ENCODE data around the gene TNFRSF11A. TPM values are rescaled to one million over a fixed set of nuclear protein-coding genes. Genes with fewer than 3 reads are reported as not detected.

TNFRSF11A gene
- total RNA-seq, 1 donor from 2014 or later: 23.1 TPM

DNA sequence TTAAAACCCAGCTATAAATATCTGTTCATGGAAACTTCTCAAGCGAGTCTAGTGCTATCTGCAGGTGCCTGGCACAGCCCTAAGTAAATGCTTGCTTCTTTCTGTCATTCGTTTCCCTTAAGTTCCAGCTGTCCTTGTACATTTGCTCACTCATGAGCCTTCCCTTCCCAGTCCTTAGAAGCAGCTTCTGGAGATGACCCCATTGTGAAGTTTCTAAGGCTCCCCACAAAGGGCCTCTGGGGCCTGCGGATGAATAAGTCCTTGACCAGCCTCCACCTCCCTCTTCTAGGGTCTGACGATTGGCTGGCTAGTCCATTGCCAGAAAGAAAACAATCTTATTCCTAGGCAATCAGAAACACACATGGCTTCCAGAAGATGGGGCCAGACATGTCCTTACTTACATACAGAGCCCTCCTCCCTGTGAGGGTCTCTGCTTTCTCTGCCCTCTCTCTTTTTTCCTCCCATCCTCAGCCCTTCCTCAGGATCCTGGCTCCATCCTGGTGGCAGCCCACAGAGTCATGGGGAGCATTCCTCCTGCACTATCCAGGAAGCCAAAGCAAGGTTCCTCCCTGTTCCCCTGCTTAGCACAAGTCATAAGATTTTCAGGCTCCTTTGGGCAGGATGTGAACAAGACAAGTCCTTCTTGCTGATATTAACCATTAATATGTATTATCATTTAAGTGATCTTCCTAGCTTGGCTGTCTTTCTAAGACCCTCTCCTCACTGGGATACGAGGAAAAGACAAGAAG is 87.3 kb downstream of the TNFRSF11A start:
- DNase-seq (ENCODE audit: low read depth in 2 of 2): no peak

DNA sequence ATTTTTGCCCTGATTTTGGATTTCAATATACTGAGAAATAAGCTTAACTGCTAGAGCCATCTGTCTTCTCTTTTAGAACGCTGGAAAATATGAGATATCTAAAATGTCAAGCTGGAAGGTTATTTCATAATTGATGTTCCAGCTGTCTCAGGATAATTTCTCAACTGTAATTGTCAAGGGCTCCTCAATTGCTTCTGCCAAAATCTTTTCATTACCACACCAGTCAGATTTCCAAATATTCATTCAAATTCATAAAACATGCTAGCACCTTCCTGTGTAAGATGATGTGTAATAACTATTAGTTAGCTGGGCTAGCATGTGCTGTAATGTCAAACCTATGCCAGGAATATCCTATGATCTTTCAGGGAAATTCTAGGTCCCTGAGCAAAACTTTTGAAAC is 88.1 kb downstream of the TNFRSF11A start:
- no peak for DNase-seq (ENCODE audit: low read depth in 2 of 2)

DNA sequence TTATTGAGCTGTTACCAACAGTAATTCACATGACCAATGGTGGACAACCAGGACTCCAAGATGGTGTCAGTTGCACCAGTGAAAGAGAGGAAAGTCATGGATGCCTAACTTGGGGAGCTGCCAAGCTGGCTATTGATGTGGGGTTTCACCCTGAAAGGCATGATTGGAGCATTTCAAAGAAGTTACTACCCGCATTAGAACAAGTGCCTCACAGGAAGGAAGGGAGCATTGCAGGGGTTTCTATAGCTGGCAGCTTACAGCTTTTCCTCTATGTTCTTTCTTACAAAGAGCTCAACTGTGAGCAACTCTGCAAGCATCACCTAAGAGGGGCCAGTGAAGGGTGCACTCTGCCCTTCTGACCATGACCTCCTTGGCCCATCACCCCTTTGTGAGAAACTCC is 93.1 kb downstream of the TNFRSF11A start:
- DNase-seq (ENCODE audit: low read depth in 2 of 2): no peak

DNA sequence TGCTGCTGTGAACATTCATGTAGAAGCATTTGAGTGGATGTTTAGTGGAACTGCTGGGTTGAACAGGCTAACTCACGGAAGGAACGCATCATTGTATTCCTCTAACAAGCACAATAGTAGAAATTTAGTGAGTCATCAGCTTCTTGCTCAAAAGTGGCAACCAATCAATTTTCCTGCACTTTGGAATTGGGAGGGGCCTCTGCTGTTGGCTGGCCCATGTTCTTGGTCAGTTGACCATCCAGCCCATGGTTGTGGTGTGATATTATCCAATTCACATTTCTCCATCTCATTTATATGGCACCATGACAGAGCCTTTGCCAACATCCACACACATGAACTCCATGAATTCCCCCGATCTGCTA is 95.0 kb downstream of the TNFRSF11A start:
- peak; percentile 47 to 79 for DNase-seq (ENCODE audit: low read depth in 2 of 2)

DNA sequence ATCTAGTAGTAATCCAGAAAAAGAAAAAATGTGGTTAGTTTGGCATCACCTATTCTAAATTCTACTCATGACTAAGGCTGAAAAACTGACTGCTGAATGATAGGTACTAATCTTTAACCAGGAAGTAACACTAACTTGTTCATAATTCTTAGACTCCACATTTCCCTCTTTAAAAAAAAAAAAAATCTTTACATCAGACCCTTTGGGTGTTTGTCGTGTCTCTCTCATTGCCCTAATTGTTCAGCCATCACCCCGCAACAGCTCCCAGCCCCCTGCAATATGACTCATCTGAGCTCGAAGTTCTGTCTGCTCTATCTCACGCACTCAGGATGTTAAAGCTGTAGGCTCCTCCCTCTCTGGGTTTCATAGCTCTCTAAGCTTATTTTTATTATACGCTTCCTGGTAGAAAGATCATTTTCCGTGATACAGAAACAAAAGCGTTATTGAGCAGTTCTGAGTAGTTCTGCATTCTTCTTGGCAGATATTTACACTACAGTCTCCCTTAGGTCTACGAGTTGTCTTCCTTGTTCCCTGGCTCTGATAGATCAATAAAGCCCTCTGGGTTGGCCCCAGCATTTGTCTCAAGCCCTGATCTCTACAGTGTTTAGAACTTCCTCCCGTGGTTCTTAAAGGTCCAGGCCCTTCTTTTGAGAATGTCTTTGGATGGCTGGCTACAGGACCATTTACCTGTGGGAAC is 95.6 kb downstream of the TNFRSF11A start:
- peak; percentile 72 to 93 for DNase-seq (ENCODE audit: low read depth in 2 of 2)

DNA sequence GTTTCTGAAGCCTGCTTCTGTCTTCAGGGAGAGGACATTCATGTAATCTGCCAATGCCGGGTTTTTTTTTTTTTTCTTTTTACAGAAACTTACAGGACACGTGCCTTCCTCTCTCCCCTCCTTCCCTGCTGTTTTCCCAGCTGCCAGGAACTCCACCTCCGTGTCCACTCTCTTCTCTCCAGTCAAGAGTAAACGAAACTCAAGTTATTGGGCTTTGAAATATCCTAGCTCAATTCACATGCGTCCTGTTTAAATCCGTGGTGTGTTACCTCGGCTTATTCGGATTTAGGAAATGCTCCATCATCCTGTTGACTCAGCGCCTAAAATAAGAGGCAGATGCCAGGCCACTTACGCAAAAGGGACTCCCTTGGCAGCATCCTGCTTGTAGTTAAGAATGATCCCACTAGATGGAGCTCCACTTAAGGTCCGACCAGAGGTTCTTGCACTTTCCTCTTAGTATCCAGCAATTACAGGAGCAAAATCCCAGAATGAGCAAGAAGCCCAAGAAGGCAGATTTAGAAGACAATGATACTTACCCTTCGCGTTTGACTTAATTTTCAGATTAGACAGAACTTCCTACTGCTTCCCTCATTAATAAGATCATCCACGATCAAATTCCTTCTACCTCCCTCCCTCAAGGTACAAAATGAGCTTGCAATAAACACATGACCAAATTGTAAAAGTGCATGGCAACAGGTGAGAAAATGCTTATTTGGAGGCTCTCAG is 100.5 kb downstream of the TNFRSF11A start:
- peak; percentile 89 to 97 for DNase-seq (ENCODE audit: low read depth in 2 of 2)

DNA sequence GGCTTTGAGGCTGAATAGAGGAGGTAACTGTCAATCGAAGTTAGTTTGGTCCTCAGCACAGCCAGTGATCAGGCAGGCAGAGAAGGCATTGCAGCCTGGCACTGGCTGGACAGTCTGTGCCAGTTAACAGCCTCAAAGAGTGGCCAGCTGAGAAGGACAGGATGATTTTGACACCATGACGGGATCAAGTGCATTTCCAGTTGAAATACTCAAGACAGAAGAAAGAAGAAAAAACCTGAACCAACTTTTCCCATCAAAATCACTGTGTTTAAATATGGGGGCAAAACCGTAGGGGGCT is 101.0 kb downstream of the TNFRSF11A start:
- DNase-seq (ENCODE audit: low read depth in 2 of 2): no peak

DNA sequence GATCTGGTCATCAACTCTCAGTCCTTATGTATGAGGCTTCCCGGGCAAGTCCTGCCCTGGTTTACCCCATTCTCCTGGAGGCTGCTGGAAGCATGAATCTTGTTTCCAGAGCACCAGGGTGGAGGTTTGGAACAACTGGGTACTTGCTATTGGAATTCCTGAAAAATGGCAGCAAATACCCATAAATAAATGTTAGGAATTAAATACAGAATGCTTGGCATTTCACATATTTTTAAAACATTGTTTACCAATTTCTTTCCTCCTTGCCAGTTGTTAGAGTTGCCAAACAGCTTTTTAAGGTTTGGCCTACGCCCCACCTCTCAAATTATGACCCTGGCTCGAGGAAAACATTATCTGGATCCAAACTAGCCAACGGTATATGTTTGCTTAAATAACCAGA is 107.1 kb downstream of the TNFRSF11A start:
- no peak for DNase-seq (ENCODE audit: low read depth in 2 of 2)

DNA sequence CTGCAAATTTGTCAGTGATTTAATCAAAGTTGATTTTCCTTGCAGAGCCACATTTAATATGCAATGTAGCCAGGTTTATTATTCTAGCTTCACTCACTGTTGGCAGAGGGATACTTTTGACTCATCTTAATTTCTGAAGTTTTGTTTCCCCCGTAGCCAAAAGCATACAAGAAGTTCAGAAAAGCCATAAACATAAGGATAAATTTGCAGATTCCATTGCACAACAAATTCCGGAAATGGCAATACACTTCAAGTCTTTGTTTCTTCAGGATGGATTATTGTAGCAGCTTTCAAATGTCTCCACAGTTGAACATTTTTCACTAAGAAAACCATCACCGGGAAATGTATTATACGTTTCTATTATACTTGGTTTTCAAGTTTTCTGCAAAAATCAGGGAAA is 109.7 kb downstream of the TNFRSF11A start:
- no peak for DNase-seq (ENCODE audit: low read depth in 2 of 2)

DNA sequence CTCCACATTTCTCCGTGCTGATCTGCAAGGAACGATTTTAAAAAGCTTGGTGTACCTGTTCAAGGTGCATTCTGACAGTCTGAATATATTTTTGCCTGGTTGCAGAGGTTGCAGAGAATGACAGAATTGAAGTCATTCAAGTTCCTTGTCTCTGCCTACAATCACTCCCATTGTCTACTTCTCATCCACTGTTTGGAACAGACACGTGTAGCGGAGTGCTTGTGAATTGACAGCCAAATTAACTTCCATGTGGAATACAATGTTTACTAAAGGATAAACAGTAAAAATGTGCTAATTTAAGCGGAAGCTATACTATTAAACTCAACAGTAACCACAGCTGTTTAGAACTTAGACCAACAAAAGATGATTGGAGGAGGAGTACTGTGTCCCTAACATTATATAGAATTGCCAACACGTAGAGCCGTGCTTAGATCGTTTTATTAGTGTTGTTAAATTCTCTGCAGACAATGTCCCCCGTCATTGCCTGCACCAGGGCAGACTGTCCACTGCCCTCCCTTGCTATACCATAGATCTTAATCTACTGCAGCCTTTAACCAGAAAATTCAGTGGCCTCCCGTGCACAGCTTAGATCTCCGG is 110.4 kb downstream of the TNFRSF11A start:
- no peak for DNase-seq (ENCODE audit: low read depth in 2 of 2)

DNA sequence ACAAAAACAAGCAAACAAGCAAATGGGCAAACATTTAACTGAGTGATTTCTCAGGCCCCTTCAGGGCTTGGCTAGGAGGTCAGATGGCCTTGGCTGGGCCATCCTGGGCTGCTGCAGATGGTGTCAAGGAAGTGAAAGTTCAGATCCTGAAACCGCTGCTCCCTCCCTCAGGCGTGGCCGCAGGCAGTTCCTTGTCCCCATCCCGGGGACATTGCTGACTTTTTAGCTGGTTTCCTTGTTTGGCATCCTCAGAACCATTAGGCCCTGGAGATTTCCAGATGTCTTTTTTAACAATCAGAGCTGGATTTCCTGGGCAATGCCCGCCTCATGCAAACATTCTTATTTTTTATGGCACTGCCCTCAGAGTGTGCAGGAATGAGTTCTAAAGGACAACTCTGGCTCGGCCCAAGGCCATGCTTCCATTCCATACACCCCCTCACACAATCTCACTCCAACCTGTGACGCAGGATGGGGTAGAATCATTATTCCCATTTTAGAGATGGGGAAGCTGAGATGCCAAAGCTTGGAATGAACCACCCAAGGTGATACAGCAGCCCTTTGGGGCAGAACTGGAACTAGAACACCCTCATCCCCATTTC is 111.6 kb downstream of the TNFRSF11A start:
- DNase-seq (ENCODE audit: low read depth in 2 of 2): no peak

DNA sequence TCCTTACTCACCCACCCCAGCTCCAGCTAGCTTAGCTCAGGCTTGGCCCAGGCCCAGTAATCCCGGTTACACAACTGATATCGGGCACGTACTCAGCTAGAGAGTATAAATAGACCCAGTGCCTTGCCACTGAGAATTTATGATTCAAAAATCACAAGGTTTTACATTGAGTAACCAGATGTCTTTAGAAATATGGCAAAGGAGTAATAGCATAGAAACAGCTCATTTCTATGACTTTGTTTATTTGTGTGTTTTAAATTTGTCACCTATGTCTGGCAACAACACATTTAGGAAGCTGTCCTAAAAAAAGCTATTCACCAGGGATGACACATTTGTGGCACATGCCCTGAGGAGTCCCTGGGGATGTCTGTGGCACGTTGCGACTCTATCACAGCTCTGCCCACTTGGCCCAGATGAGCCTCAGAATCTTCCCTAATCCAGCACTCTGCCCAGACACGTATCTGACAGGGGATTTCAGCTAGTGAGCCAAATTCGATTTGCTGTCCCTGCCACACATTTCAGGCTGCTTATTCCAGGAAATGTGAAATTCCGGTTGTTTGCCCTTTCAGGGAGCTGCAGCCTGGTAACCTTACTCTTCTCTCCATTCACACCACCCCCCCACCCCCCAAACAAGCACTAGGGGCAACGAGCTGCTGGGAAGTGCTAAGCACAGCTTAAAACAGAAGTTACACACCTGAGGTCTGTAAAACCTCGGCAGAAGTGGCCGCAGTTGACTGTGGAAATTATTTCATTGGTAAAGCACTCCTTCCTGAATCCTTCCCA is 112.3 kb downstream of the TNFRSF11A start:
- DNase-seq (ENCODE audit: low read depth in 2 of 2): peak; percentile 55

DNA sequence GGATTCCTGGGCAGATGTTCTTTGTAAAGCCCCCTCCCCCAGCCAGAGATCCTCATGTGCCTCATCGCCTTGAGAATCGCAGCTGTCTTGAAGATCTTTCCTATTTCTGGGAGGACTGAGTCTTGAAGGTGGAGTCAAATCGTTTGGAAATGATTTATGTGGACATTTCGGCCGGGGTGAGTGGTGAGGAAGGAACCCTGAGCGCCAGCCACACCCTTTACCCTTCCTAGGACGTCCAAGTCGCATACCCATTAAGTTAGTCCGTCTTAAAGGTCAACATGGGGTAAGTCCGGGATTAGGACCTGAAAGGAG is 112.9 kb downstream of the TNFRSF11A start:
- DNase-seq (ENCODE audit: low read depth in 2 of 2): no peak

DNA sequence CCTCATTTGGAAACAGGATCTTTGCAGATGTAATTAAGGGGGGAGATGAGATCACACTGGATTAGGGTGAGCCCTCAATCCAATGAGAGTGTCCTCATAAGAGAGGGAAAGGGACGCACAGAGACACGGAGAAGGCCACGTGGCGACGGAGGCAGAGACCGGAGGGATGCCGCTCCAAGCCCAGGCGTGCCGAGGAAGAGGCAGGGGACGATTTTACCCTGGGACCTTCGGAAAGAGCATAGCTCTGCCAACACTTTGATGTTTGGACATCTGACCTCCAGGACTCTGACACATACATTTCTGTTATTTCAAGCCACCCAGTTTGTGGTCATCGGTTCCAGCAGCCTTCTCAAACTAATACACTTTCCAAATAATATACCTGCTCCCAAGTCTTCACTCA is 113.3 kb downstream of the TNFRSF11A start:
- DNase-seq (ENCODE audit: low read depth in 2 of 2): peak in 1 of 2 donors; percentile 17

DNA sequence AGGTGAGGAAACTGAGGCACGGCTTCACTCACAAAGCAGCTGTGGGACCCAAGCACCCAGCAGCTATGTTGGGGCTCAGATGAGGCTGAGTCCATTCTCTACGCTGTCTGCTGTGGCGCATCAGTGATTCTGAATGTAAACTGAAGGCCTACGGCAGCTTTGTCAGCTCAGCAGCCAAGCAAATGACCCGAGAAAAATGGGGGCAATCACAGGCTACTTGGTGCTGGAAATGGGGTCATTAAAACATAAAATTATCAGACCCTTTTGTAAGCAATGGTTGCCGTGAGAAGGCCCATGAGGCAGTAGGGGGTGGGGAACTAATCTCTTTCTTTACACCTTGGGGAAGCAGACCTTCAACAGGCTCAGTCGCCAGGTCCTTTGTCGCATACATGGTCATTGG is 113.8 kb downstream of the TNFRSF11A start:
- DNase-seq (ENCODE audit: low read depth in 2 of 2): no peak

Other genes with a start within 250 kb of the TNFRSF11A start
- gene PIGN, start 138.3 kb upstream of the TNFRSF11A start, total RNA-seq: 37.3 and 40.6 TPM in 2 replicates
- 14.8 and 21.2 TPM in 2 replicates for gene RELCH, start 138.1 kb upstream of the TNFRSF11A start, total RNA-seq
- gene ZCCHC2, start 197.7 kb downstream of the TNFRSF11A start, total RNA-seq: 12.1 and 15.3 TPM in 2 replicates

Data from dermis microvascular lymphatic vessel endothelial cell (primary cell).